HG02870 (cell line): ENCODE data around the gene SLC34A2.
"Not testable (repeated sequence)": the region's sequence is repeated elsewhere in the genome, so short reads cannot be mapped to it uniquely, and the experiment has no call there.

ENCODE experiments used
- ATAC-seq: cut with Tn5 transposase; IDR thresholded peaks from one replicate; pipeline ENCODE4 v1.9.1; 2021; ENCODE audit warnings: mild to moderate bottlenecking, moderate library complexity; ENCODE audit not compliant: unreplicated experiment

The SLC34A2 gene

GRCh38 chr4:25661441-25661840, 5.8 kb downstream of the SLC34A2 start:
- ATAC-seq: not testable (repeated sequence)

GRCh38 chr4:25662306-25662705, 6.7 kb downstream of the SLC34A2 start:
- ATAC-seq: no peak

- ATAC-seq: no peak
These were observed 8.1 kb downstream of the SLC34A2 start for GRCh38 chr4:25663781-25664180.

- ATAC-seq: no peak
These were observed 10.5 kb downstream of the SLC34A2 start for GRCh38 chr4:25666031-25666630.

GRCh38 chr4:25667931-25668557, 12.4 kb downstream of the SLC34A2 start:
- no peak for ATAC-seq

GRCh38 chr4:25670991-25671390, 15.3 kb downstream of the SLC34A2 start:
- no peak for ATAC-seq

GRCh38 chr4:25672756-25673155, 17.1 kb downstream of the SLC34A2 start:
- ATAC-seq: no peak

- ATAC-seq: no peak
These were observed 18.7 kb downstream of the SLC34A2 start for GRCh38 chr4:25674386-25674785.

GRCh38 chr4:25676221-25676620, 20.6 kb downstream of the SLC34A2 start:
- no peak for ATAC-seq

GRCh38 chr4:25677157-25677556, 21.5 kb downstream of the SLC34A2 start:
- ATAC-seq: no peak

GRCh38 chr4:25677943-25678342, 22.3 kb downstream of the SLC34A2 start:
- no peak for ATAC-seq

- ATAC-seq: no peak
These were observed 32.1 kb downstream of the SLC34A2 start for GRCh38 chr4:25687773-25688172.

- no peak for ATAC-seq
These were observed 38.8 kb downstream of the SLC34A2 start for GRCh38 chr4:25694466-25694865.

GRCh38 chr4:25696409-25696808, 40.8 kb downstream of the SLC34A2 start:
- ATAC-seq: no peak

- no peak for ATAC-seq
These were observed 41.9 kb downstream of the SLC34A2 start for GRCh38 chr4:25697516-25697915.

GRCh38 chr4:25700661-25701060, 45.0 kb downstream of the SLC34A2 start:
- ATAC-seq: no peak

- no peak for ATAC-seq
These were observed 47.2 kb downstream of the SLC34A2 start for GRCh38 chr4:25702848-25703247.

- no peak for ATAC-seq
These were observed 48.2 kb downstream of the SLC34A2 start for GRCh38 chr4:25703731-25704388.

GRCh38 chr4:25704516-25704915, 48.9 kb downstream of the SLC34A2 start:
- ATAC-seq: no peak

GRCh38 chr4:25710637-25711036, 55.0 kb downstream of the SLC34A2 start:
- no peak for ATAC-seq

GRCh38 chr4:25712611-25713010, 57.0 kb downstream of the SLC34A2 start:
- no peak for ATAC-seq

GRCh38 chr4:25713812-25714211, 58.2 kb downstream of the SLC34A2 start:
- no peak for ATAC-seq
